ENCODE results near the gene FAAP20.

Gene FAAP20

DNA sequence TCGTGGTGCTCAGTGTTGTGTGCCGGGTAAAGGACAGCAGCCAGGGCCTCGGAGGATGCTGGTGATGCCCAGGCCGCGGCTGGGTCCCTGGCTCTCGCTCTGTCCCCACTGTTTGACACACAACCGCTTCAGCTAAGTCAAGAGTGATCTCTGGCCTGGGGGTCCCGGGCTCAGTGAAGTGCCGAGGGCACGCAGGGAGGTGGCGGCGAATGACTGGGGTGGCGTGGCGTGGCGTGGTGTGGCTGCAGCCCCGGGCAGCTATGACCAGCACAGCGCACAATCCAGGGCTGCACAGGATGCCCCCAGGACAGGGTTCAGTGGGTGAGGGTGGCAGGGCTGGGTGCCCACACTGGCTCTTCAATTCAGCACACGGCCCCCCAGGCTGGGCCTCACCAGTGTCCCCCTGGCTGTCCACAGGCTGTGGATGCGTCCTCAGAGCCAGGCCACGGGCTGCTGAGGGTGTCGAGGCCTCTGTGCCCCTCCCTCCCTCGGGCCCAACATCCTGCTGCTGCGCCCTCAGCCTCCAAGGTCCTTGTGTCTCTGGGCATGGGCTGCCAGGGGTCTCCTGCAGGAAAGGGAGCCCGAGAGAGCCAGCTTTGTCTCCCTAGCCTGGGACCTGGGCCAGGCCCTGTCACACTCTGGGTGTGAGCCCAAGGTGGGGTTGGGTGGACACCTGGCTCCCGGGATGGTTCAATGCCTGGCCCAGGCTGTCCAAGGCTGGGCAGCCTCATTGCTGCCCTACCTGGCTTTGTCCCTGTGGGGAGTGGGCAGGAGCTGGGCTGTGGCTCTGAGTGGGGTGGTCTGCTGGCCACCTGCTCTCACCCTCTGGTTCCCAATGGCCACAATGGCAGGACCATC lies 21.6 kb upstream of the FAAP20 start:
- no peak for DNase-seq (ENCODE audit: low read depth)
- TF ChIP-seq, protein P1, sequence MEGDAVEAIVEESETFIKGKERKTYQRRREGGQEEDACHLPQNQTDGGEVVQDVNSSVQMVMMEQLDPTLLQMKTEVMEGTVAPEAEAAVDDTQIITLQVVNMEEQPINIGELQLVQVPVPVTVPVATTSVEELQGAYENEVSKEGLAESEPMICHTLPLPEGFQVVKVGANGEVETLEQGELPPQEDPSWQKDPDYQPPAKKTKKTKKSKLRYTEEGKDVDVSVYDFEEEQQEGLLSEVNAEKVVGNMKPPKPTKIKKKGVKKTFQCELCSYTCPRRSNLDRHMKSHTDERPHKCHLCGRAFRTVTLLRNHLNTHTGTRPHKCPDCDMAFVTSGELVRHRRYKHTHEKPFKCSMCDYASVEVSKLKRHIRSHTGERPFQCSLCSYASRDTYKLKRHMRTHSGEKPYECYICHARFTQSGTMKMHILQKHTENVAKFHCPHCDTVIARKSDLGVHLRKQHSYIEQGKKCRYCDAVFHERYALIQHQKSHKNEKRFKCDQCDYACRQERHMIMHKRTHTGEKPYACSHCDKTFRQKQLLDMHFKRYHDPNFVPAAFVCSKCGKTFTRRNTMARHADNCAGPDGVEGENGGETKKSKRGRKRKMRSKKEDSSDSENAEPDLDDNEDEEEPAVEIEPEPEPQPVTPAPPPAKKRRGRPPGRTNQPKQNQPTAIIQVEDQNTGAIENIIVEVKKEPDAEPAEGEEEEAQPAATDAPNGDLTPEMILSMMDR (IDR thresholded peaks at IDR 0.05; ENCODE audit: low read depth, low read length, missing control alignments) = no peak
- H3K4me3 ChIP-seq (ENCODE audit: low read depth, low read length) = no peak overlapping the region
- in situ Hi-C loops (cut with HindIII; ENCODE audit: low sequenced_read_pairs) = no loop called here

DNA sequence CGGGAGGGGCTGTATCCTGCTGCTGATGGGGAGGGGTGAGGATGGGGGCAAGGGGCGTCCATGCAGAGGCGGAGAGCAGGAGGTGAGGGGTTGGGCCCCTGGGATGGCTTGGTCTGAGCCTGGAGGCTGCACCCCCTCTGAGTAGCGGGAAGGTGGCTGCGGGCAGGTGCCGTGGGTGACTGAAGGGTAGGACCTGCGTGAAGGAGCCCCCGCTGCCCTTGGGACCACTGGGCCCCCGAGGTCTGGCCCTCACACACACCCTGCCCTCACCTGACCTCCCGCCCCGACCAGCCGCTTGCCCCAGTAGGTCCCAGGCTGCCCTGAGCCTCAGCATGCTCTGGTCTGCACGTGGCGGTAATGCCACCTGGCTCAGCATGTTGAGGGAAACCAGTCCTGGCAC lies 20.8 kb upstream of the FAAP20 start:
- H3K4me3 ChIP-seq (ENCODE audit: low read depth, low read length) = no peak overlapping the region
- TF ChIP-seq, protein P1 (IDR thresholded peaks at IDR 0.05; ENCODE audit: low read depth, low read length, missing control alignments) = no peak
- DNase-seq (ENCODE audit: low read depth) = no peak
- in situ Hi-C loops (cut with HindIII; ENCODE audit: low sequenced_read_pairs) = no loop called here

DNA sequence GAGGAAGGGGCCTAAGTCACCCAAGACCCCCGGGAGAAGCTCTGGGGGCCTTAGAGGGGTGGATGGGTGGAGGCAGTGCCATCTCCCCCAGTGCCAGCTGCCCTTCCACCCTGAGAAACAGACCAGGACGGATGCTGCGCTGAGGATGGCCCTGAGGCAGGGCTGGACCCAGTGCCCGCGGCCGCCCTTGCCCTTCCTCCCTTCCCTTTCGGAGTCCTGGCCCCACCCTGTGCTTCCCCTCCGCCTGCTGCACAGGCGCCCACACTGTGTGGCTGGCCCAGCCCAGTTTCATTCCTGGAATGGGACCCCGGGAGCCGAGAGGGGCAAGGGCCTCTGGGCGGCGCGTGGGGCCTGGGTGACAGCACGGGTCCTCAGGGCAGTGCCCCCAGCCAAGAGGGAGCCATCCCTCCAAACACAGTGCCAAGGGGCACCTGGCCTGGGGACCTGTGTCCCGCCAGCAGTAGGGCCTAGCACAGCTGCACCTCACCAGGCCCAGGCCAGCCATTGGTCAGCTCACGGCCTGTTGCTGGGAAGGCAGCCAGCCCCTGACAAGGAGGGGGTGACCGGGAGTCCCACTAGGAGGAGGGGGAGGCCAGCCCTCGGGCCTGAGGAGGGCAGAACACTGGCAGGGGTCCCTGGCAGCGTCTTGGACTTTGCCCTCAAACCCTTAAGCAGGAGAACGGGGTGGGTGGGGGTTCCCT lies 20.1 kb upstream of the FAAP20 start:
- in situ Hi-C loops (cut with HindIII; ENCODE audit: low sequenced_read_pairs) = no loop called here
- DNase-seq (ENCODE audit: low read depth) = no peak
- H3K4me3 ChIP-seq (ENCODE audit: low read depth, low read length) = no peak overlapping the region
- TF ChIP-seq, protein P1 (IDR thresholded peaks at IDR 0.05; ENCODE audit: low read depth, low read length, missing control alignments) = no peak

DNA sequence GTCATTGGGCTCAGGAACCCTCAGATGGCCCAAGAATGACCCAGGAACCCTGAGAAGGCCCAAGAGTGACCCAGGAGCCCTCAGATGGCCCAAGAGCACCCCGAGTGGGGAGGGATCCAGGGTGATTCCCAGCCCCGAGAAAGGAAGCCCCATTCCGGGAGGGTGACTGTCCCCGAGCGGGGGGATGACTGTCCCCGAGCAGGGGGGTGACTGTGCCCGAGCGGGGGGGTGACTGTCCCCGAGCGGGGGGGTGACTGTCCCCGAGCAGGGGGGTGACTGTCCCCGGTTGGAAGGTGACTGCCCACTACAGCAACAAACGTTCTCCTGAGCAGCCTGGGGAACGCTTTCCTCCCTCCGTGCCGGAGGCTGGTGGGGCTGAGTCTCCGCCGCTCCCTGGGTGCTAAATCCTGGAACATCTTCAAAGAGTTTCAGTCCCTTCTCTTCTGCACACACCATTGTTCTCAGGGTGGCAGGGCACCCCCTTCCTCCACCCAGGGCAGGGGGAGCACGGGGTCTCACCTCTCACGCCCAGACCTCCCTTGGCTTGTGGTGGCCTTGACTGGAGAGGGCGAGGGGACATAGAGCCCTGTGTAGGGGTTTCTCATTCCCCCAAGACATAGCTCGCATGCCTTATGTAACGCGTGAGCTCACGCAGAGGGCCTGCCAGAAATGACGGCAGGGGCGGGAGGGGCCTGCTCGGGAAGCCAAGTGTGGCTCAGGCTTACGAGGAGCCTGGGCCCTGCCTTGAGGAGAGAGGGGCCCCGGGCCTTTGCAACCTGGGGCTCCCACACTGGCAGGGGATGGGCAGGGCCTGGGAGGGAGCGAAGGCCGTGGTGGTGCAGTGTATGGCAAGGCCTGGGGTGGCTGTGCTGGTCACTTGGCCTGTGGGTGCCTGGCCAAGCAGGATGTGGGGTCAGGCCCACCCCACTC lies 19.3 kb upstream of the FAAP20 start:
- TF ChIP-seq, protein P1 (IDR thresholded peaks at IDR 0.05; ENCODE audit: low read depth, low read length, missing control alignments) = no peak
- H3K4me3 ChIP-seq (ENCODE audit: low read depth, low read length) = no peak overlapping the region
- no peak for DNase-seq (ENCODE audit: low read depth)
- in situ Hi-C loops (cut with HindIII; ENCODE audit: low sequenced_read_pairs) = no loop called here

DNA sequence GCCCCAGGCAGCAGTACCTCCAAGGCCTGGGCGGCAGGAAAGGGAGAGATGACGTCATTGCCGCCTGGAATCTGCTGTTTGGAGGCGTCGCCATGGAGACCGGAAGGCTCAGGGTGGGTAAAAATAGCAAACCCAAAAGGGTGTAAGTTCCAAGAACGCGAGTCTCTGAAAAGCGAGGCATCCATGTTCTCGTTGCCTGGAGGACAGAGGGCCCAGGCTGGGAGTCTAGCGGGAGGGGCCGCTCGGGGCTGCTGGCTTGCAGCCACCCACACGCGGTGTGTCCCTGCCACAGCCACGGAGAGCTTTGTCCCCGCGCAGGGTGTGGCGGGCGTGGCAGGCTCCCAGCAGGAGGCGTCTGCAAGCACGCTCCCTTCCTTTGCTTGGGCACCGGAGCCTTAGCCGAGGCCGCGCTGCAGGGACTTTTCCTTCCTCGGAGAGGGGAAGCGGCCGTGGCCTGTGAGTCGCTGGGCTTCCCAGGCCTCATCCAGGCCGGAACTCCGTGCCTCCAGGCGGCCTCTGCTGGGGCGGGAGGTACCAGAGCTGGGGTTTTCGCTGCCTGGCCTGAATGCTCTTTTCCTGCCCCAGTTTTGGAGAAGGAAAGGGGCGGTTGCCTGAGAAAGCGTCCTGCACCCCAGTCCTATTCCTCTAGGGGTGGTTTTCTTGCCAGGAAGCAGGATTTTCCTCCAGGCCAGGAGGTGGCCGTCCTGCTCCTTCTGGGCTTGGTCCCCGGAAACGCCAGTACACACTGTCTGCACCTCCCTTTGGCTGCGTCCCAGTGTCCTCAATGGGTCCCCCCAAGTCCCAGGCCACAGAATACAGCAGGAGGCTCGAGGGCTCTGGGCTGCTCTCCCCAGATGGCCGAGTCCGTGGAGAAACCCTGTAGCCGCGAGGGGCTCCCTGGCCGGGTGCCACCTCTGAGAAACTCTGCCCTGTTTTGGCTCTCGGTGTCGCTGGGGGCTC lies 18.2 kb upstream of the FAAP20 start:
- in situ Hi-C loops (cut with HindIII; ENCODE audit: low sequenced_read_pairs) = no loop called here
- DNase-seq (ENCODE audit: low read depth) = peak; percentile 95
- TF ChIP-seq, protein P1 (IDR thresholded peaks at IDR 0.05; ENCODE audit: low read depth, low read length, missing control alignments) = peak; percentile 18
- peak overlapping the region; percentile 0 for H3K4me3 ChIP-seq (ENCODE audit: low read depth, low read length)

All from astrocyte of the cerebellum (primary cell).